Type B pancreatic cell (in vitro differentiated cells): ENCODE results near the gene MBTPS1. TPM values are rescaled to one million over a fixed set of nuclear protein-coding genes. Genes with fewer than 3 reads are reported as not detected.

ENCODE experiments used
- DNase-seq: peaks from one replicate; pipeline ENCODE4 v3.0.0; 2021; ENCODE audit warnings: mixed read lengths; ENCODE audit not compliant: unreplicated experiment; ENCODE audit errors: extremely low spot score
- H3K27ac Mint-ChIP-seq: 2 replicates; pipeline ENCODE4 v1.8.0; 2021; ENCODE audit warnings: mild to moderate bottlenecking, mixed read lengths
- H3K27me3 Mint-ChIP-seq: 2 replicates; pipeline ENCODE4 v1.8.0; 2021; ENCODE audit warnings: mixed read lengths
- H3K36me3 Mint-ChIP-seq: 2 replicates; pipeline ENCODE4 v1.8.0; 2021; ENCODE audit warnings: mixed read lengths
- H3K4me1 Mint-ChIP-seq: one replicate; pipeline ENCODE4 v1.8.0; 2021; ENCODE audit warnings: mixed read lengths; ENCODE audit not compliant: unreplicated experiment
- H3K4me3 Mint-ChIP-seq: 2 replicates; pipeline ENCODE4 v1.8.0; 2021; ENCODE audit warnings: mild to moderate bottlenecking, mixed read lengths
- H3K9me3 Mint-ChIP-seq: 2 replicates; pipeline ENCODE4 v1.8.0; 2021; ENCODE audit warnings: mixed read lengths
- total RNA-seq: library from RNA; stranded (reverse); gene quantifications from 2 replicates; pipeline ENCODE4 v1.2.1, GENCODE V29; 2021; ENCODE audit warnings: low replicate concordance
- TF ChIP-seq, protein P1 (sequence below): fragments of 200-600 bp; sonication (generic); conservative IDR thresholded peaks from 2 replicates; pipeline ENCODE4 v1.5.0; 2021; ENCODE audit warnings: antibody characterized with exemption, mild to moderate bottlenecking

Gene MBTPS1
- total RNA-seq, 1 donor from 2014 or later, result 88.4 TPM

DNA sequence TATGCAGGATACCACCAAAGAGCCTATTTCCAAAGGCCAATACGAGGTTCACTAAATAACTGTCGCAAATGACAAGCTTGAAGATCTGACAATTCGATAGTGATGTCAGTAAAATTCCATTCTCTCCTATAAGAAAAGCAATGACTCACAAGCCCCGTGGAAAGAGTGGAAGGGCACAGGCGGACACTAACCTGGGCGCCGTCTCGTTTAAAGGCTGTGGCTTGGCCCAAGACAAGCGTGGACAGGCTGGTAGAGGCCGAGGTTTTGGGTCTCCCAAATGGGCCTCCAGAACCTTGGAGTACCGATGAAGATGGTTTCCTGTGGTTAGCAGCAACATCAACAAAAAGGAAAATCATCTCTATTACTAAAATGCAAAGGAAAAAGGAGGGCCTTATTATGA, 57.6 kb downstream of the MBTPS1 start:
- Mint-ChIP-seq H3K4me1 (peaks cover 5% of the 10 kb centered on the region), H3K36me3 (peaks cover 21% of the 10 kb centered on the region)

DNA sequence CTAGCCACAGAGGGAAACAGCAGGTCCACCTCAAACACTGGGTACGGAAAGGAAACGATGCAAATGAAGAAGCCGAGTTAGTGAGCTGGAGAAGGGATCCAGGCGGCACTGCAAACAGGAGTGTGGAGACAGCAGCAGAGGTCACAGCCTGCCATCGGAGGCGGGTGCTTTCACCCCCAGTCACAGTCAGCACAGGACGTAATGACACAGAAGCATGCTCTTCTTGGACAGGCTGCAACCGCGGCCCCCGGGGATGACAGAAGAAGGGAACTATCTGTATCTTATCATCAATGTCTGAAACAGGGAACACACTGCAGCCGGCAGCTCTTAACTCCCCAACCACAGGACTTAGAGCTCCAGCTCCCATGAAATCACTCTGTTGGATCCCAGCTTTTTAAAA, 58.1 kb downstream of the MBTPS1 start:
- TF ChIP-seq, protein P1, sequence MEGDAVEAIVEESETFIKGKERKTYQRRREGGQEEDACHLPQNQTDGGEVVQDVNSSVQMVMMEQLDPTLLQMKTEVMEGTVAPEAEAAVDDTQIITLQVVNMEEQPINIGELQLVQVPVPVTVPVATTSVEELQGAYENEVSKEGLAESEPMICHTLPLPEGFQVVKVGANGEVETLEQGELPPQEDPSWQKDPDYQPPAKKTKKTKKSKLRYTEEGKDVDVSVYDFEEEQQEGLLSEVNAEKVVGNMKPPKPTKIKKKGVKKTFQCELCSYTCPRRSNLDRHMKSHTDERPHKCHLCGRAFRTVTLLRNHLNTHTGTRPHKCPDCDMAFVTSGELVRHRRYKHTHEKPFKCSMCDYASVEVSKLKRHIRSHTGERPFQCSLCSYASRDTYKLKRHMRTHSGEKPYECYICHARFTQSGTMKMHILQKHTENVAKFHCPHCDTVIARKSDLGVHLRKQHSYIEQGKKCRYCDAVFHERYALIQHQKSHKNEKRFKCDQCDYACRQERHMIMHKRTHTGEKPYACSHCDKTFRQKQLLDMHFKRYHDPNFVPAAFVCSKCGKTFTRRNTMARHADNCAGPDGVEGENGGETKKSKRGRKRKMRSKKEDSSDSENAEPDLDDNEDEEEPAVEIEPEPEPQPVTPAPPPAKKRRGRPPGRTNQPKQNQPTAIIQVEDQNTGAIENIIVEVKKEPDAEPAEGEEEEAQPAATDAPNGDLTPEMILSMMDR, result no peak
- H3K36me3 Mint-ChIP-seq, result peaks cover 21% of the 10 kb centered on the region
- H3K27ac Mint-ChIP-seq, result no peak overlapping the region
- H3K4me1 Mint-ChIP-seq, result peaks cover 5% of the 10 kb centered on the region
- no peaks in the 10 kb centered on the region for H3K9me3 Mint-ChIP-seq
- H3K27me3 Mint-ChIP-seq, result no peaks in the 10 kb centered on the region
- DNase-seq, result peak; percentile 42
- no peak overlapping the region for H3K4me3 Mint-ChIP-seq

More for the DNA sequence above, 57.6 kb downstream of the MBTPS1 start:
- Mint-ChIP-seq H3K27me3 (no peaks in the 10 kb centered on the region), H3K27ac (no peak overlapping the region), H3K9me3 (no peaks in the 10 kb centered on the region), H3K4me3 (no peak overlapping the region)
- DNase-seq, result no peak
- TF ChIP-seq, protein P1, result no peak

DNA sequence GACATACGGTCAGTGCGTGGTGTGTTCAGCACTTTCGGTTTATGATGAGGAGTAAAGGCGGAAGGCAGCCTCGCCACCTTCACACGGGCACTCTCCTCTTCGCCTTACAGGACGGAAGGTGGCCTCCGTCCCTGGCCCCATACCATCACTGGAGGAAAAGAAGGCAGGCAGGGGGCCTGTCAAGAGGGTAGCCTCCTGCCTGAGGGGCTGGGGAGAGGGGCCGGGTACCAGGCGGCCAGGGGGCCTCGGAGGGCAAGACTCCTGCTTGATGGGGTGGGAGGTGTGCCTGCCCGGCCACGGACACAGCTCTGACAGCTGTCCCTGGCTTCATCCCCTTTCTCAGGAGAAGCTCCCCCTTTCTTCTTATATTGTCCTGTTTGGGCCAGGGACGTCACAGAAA, 58.5 kb downstream of the MBTPS1 start:
- H3K4me1 Mint-ChIP-seq, result peaks cover 5% of the 10 kb centered on the region
- H3K4me3 Mint-ChIP-seq, result no peak overlapping the region
- H3K27me3 Mint-ChIP-seq, result no peaks in the 10 kb centered on the region
- TF ChIP-seq, protein P1, result no peak
- no peaks in the 10 kb centered on the region for H3K9me3 Mint-ChIP-seq
- DNase-seq, result peak; percentile 54
- peaks cover 21% of the 10 kb centered on the region for H3K36me3 Mint-ChIP-seq
- H3K27ac Mint-ChIP-seq, result no peak overlapping the region

DNA sequence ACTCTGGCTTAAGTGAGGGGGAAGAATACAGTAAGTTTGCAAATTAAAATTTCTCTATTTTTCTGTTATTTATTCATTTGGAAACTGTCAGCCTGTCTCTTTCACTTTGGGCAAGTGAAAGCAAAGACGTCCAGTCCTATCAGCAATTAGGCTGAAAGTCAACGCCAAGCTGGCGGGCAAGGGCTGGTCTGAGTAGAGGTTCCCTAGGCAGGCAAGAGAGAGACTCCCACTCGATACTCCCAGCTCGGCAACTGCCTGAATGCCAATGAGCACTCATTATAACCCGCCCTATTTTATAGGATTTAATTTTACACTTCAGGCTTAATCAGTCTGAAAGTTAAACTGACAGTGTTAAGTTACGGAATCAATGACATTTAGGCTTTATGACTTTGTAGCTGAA, 59.8 kb downstream of the MBTPS1 start:
- no peaks in the 10 kb centered on the region for H3K27me3 Mint-ChIP-seq
- peak; percentile 27 for DNase-seq
- no peak overlapping the region for H3K27ac Mint-ChIP-seq
- TF ChIP-seq, protein P1, result no peak
- H3K4me3 Mint-ChIP-seq, result no peak overlapping the region
- H3K9me3 Mint-ChIP-seq, result no peaks in the 10 kb centered on the region
- peaks cover 24% of the 10 kb centered on the region for H3K36me3 Mint-ChIP-seq
- H3K4me1 Mint-ChIP-seq, result no peaks in the 10 kb centered on the region

DNA sequence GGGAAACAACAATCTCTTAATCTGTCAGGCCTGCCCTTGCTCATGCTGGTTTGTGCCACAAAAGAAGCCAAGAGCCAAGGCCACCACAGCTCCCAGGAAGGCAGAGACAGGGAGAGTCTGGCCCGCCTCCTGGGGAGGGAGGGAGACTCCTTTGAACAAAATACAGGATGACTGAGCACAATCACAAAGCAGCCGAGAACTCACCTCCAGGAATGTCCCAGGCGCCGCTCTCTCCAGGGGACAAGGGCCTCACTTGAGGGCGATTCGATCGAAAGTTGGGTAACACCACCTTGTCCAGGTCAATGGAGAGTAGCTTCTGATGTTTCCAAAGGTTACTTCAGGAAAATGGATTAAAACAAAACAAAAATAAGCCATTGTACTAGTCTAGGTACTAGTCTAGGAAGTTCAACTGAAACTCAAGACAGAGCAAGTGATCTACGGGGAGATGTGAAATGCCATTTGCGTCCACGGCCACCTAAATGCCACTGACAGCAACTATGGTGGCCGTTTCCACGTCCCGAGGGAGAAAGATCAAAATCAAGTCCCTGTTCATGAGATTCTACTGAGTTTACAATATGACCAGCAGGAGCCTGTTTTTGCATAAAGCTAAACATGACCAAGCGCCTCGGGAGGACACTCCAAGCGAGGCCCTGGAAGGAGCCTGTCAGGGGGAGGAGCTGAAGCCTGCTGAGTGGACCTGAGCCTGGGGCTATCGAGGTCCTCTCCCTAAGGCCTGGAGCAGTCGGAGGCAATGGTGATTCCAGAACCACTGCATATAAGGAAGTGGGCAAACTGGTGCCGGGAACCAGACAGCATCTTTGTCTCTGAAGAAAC, 60.7 kb downstream of the MBTPS1 start:
- TF ChIP-seq, protein P1, result no peak
- no peaks in the 10 kb centered on the region for H3K27me3 Mint-ChIP-seq
- peak; percentile 60 for DNase-seq
- peaks cover 24% of the 10 kb centered on the region for H3K36me3 Mint-ChIP-seq
- H3K4me1 Mint-ChIP-seq, result no peaks in the 10 kb centered on the region
- no peaks in the 10 kb centered on the region for H3K9me3 Mint-ChIP-seq
- no peak overlapping the region for H3K27ac Mint-ChIP-seq
- H3K4me3 Mint-ChIP-seq, result no peak overlapping the region
